ENCODE results near the gene WDR11.
"Not testable (repeated sequence)": the region's sequence is repeated elsewhere in the genome, so short reads cannot be mapped to it uniquely, and the experiment has no call there.

Gene WDR11

GRCh38 chr10:120838941-120839340 lies 12.2 kb upstream of the WDR11 start:
- no peak for DNase-seq (ENCODE audit: low read depth in 2 of 2, low spot score in 1 of 2)

DNA sequence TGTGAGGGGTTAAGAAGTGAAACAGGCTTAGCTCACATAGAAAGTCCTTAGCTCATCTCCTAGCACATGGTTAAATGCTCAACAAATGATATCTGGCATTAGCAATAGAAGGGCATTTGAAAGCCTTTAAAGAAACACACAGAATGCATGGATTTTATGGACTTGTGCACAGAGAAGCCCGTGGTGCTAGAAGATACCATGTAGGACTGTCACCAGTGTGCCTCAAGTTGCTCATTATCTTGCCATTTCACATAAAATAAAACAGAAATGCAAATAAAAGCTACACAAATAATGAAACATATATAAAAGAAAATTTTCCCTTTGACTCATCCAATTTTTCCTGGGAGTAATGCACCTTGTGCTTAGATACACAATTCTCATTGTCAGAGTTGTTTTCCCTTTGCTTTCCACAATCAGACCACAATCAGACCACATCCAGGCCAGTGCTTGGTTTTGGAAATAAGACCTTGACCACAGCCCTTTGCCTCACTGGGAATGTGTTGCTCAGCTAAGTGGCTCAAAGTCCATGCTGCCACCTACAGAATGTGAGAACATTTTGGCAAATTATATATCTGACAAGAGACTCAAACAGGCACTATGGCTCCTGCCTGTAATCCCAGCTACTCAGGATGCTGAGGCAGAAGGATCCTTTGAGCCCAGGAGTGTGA lies 9.5 kb upstream of the WDR11 start:
- no peak for DNase-seq (ENCODE audit: low read depth in 2 of 2, low spot score in 1 of 2)

DNA sequence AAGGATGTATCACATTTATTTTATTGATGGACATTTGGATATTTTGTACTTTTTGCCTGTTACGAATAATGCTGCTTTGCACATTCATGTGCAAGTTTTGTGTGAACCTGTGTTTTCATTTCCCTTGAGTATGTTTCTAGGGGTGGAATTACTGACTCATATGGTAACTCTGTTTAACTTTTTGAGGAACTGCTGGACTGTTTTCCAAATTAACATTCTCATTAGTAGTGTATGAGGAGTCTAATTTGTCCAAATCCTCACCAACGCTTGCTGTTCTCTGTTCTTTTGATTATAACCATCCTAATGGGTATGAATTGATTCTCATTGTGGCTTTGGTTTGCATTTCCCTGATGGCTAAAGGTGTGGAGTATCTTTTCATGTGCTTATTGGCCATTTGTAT lies 3.2 kb downstream of the WDR11 start:
- no peak for DNase-seq (ENCODE audit: low read depth in 2 of 2, low spot score in 1 of 2)

- DNase-seq (ENCODE audit: low read depth in 2 of 2, low spot score in 1 of 2): no peak
Measured at GRCh38 chr10:120861178-120861855, 10.2 kb downstream of the WDR11 start.

GRCh38 chr10:120873741-120874140 lies 22.6 kb downstream of the WDR11 start:
- DNase-seq (ENCODE audit: low read depth in 2 of 2, low spot score in 1 of 2): no peak

DNA sequence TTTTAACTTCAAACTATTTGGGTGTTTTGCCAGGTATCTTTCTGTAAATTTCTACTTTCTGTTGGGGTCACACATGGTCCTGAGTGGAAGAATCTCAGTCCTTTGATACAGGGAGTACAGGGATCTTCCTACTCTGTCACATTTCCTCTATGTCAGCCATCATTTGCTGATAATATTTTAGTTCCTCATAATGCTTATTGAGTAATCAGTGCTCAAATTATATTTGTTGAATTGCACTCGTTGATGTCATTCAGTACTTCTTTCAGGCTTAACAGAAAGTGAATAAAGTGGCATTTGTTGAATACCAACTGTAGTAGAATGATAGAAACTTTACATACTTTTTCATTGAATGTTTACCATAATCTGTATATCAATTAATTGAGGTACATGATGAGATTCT lies 31.9 kb downstream of the WDR11 start:
- DNase-seq (ENCODE audit: low read depth in 2 of 2, low spot score in 1 of 2): no peak

GRCh38 chr10:120887482-120887881 lies 36.3 kb downstream of the WDR11 start:
- DNase-seq (ENCODE audit: low read depth in 2 of 2, low spot score in 1 of 2): no peak

GRCh38 chr10:120891365-120891764 lies 40.2 kb downstream of the WDR11 start:
- DNase-seq (ENCODE audit: low read depth in 2 of 2, low spot score in 1 of 2): no peak

GRCh38 chr10:120894556-120894955 lies 43.4 kb downstream of the WDR11 start:
- no peak for DNase-seq (ENCODE audit: low read depth in 2 of 2, low spot score in 1 of 2)

GRCh38 chr10:120897343-120897742 lies 46.2 kb downstream of the WDR11 start:
- no peak for DNase-seq (ENCODE audit: low read depth in 2 of 2, low spot score in 1 of 2)

GRCh38 chr10:120905268-120905667 lies 54.1 kb downstream of the WDR11 start:
- no peak for DNase-seq (ENCODE audit: low read depth in 2 of 2, low spot score in 1 of 2)

DNA sequence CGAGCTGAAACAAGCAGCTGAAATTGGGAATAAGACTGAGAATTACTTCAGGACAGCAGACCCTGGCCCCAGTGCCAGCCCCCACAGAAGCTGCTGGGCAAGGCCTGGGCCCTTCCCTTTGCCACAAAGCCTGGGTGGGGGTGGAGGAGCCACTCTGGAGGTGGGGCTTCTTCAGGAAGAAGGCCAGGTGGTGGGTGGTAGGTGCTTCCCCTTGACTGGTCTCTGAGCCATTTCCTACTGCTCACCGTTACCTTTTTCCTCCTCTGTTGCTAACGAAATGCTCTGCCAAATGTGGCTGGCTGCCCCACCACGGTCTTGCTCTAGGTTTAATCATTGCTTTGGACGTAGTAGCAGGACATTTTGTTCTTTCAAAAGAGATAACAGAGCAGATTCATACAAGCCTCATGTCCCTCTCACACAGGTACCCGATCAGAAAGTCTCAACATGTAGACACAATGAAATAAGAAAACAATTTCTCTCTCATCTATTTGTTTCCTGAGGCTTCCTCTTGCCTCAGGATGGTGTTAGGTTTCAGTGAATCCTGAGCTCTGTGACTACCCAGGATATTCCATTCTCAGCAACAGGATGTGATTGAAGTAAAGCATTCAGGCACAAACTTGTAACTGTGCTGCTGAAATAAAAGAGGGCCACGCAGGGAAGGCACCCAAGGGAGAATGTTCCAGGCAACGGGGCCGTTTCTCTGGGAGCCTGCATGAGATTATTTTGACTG lies 66.5 kb downstream of the WDR11 start:
- no peak for DNase-seq (ENCODE audit: low read depth in 2 of 2, low spot score in 1 of 2)

GRCh38 chr10:120923886-120924285 lies 72.7 kb downstream of the WDR11 start:
- not testable (repeated sequence) for DNase-seq (ENCODE audit: low read depth in 2 of 2, low spot score in 1 of 2)

DNA sequence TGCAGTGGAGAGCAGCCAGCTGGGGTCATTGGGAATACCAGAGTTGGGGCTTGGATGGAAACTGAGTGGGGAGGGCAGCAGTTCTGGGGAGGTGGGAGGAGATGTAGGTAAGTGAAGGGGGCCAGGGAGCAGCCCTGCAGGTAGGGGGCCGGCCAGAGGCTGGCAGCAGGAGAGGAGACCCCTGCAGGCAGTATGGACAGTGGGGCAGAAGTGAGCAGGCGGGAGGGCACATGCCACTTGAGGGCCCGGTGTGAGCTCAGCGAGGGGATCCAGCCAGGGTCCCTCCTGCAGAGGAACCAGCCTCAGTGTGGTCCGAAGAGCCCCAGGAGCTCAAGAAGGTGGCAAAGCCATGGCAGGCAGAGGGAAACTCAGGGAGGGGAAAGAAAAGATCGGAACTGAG lies 75.4 kb downstream of the WDR11 start:
- DNase-seq (ENCODE audit: low read depth in 2 of 2, low spot score in 1 of 2): no peak

GRCh38 chr10:120927352-120927751 lies 76.2 kb downstream of the WDR11 start:
- no peak for DNase-seq (ENCODE audit: low read depth in 2 of 2, low spot score in 1 of 2)

DNA sequence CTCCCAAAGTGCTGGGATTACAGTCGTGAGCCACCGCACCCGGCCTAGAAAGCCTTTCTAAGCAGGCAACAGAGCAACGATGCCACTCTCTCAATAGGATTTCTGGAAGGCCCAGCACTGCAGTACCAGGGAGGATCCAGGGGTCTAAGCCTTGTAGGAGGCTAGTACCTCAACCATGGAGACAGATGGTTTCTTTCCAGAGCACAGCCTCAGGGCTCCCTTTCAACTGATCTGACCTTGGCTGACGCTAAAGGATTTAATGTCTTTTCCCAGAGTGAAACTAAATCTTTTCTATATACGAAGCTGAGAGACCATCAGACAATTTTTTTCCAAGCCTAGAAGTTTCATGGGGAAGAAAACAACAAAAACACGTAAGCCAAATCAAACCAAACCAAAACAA lies 78.0 kb downstream of the WDR11 start:
- no peak for DNase-seq (ENCODE audit: low read depth in 2 of 2, low spot score in 1 of 2)

GRCh38 chr10:120931423-120931822 lies 80.3 kb downstream of the WDR11 start:
- no peak for DNase-seq (ENCODE audit: low read depth in 2 of 2, low spot score in 1 of 2)

- DNase-seq (ENCODE audit: low read depth in 2 of 2, low spot score in 1 of 2): no peak
Measured at GRCh38 chr10:120931999-120932398, 80.8 kb downstream of the WDR11 start.

GRCh38 chr10:120938822-120939221 lies 87.7 kb downstream of the WDR11 start:
- DNase-seq (ENCODE audit: low read depth in 2 of 2, low spot score in 1 of 2): no peak

DNA sequence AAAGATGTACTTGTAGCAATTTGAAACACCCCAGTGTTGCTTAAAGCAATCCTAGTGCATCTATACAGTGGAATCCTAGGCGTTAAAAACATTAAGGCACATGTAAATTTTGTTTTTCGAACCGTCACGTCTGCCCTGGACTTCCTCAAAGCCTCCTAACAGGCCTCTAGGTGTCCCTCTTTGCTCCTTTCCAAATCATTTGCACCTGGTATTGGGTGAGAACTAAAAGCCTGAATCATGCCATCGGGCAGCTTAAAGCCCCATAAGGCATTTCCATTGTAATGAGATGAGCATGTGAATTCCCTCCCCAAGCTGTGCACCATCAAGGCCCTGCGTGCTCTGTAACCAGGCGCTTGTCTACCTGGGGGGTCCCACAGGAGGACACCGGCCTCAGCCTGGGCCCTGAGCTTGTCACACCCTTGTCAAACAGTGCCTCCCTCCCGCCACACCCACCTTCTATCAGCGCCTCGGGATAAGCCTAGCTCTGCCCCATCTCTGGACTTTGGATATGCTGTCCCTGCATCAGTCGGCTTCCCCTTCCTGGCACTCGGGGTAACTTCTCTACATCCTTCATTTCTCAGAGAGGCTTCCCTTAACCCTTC lies 89.2 kb downstream of the WDR11 start:
- DNase-seq (ENCODE audit: low read depth in 2 of 2, low spot score in 1 of 2): no peak

DNA sequence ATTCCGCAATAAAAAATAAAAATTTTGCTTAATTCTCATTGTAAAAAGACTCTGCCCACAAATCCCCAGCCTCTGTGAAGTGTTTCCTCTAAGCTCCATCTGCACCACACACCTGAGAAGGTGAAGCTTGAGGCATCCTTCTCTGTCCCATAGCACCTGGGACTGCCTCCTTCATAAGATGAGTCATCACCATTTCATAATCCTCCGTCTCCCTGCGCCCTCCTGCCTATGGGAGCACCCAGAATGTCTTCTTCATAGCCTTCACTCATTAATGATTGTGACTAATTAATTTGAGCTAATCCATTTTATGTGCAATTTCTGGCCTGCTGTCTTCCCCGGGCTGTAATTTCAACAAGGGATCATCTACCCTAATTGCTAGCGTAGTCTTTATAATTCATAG lies 90.3 kb downstream of the WDR11 start:
- DNase-seq (ENCODE audit: low read depth in 2 of 2, low spot score in 1 of 2): no peak

All from stimulated activated CD8-positive, alpha-beta memory T cell treated with anti-CD3 and anti-CD28 coated beads, Interleukin-4, amount 100 ng/mL, for 1 hour (primary cell).